NCI-H128 (cell line): ENCODE data around the gene FYCO1.

Experiments used
- DNase-seq: peaks from one replicate; lab custom pipeline; 2025; ENCODE audit not compliant: unreplicated experiment; lab: John Stamatoyannopoulos, UW

The FYCO1 gene

GRCh38 chr3:45890405-45890804, 105.2 kb downstream of the FYCO1 start:
- no peak for DNase-seq

GRCh38 chr3:45889337-45889736, 106.3 kb downstream of the FYCO1 start:
- no peak for DNase-seq

- DNase-seq, result no peak
Observed at GRCh38 chr3:45887759-45888511, 107.7 kb downstream of the FYCO1 start.

GRCh38 chr3:45887285-45887684, 108.3 kb downstream of the FYCO1 start:
- DNase-seq, result no peak

GRCh38 chr3:45885979-45886705, 109.5 kb downstream of the FYCO1 start, which contains the start of gene CCR9:
CCR9 (plus strand) TSS chr3:45886543; CDS start chr3:45894934, 8,391 bp downstream.
- no peak for DNase-seq

GRCh38 chr3:45884368-45885201, 111.0 kb downstream of the FYCO1 start:
- DNase-seq, result no peak

- DNase-seq, result no peak
Observed at GRCh38 chr3:45881078-45882022, 114.3 kb downstream of the FYCO1 start.

GRCh38 chr3:45880725-45881077, 114.9 kb downstream of the FYCO1 start:
- no peak for DNase-seq

GRCh38 chr3:45878124-45878523, 117.5 kb downstream of the FYCO1 start:
- DNase-seq, result no peak

- no peak for DNase-seq
Observed at GRCh38 chr3:45874677-45875346, 120.8 kb downstream of the FYCO1 start.

GRCh38 chr3:45873638-45874037, 122.0 kb downstream of the FYCO1 start:
- no peak for DNase-seq

- DNase-seq, result no peak
Observed at GRCh38 chr3:45873036-45873435, 122.6 kb downstream of the FYCO1 start.

- DNase-seq, result no peak
Observed at GRCh38 chr3:45872569-45872968, 123.1 kb downstream of the FYCO1 start.

GRCh38 chr3:45871780-45872179, 123.8 kb downstream of the FYCO1 start:
- DNase-seq, result no peak

GRCh38 chr3:45870099-45870498, 125.5 kb downstream of the FYCO1 start:
- no peak for DNase-seq

GRCh38 chr3:45869638-45870037, 126.0 kb downstream of the FYCO1 start:
- no peak for DNase-seq

GRCh38 chr3:45868650-45869049, 127.0 kb downstream of the FYCO1 start:
- no peak for DNase-seq

GRCh38 chr3:45868213-45868612, 127.4 kb downstream of the FYCO1 start:
- DNase-seq, result no peak
